Keratinocyte (primary cell): ENCODE results near the gene HPS1. TPM values are rescaled to one million over a fixed set of nuclear protein-coding genes. Genes with fewer than 3 reads are reported as not detected.

Experiments
- DNase-seq: peaks from one replicate; pipeline ENCODE4 v3.0.0-alpha.2; 2011; ENCODE audit warnings: low read depth, missing footprints, low spot score
- FAIRE-seq: peaks from 2 replicates; lab custom pipeline; 2011; peaks lifted over from hg19 to GRCh38; lab: Jason Lieb, UNC
- H2AFZ ChIP-seq: 2 replicates; pipeline ENCODE4 v1.6.0; 2012; ENCODE audit warnings: low read length, control low read depth, inconsistent platforms; ENCODE audit not compliant: control insufficient read depth
- H3K27ac ChIP-seq: 2 replicates; pipeline ENCODE4 v1.5.1; 2011; ENCODE audit warnings: low read length; ENCODE audit not compliant: control insufficient read depth, insufficient read depth
- H3K27me3 ChIP-seq: 3 replicates; pipeline ENCODE4 v1.6.0; 2011; ENCODE audit warnings: low read length; ENCODE audit not compliant: control insufficient read depth, insufficient read depth; ENCODE audit errors: extremely low read depth
- H3K36me3 ChIP-seq, 2 experiments: 2 replicates in 1 of 2; 3 replicates in 1 of 2; pipeline ENCODE4 v1.5.1; 2011; ENCODE audit warnings: low read length in 2 of 2, mild to moderate bottlenecking in 1 of 2; ENCODE audit not compliant: control insufficient read depth in 2 of 2, insufficient read depth in 2 of 2; ENCODE audit errors: extremely low read depth in 1 of 2
- H3K4me1 ChIP-seq: 3 replicates; pipeline ENCODE4 v1.5.1; 2011; ENCODE audit warnings: low read length; ENCODE audit not compliant: control insufficient read depth, insufficient read depth; ENCODE audit errors: extremely low read depth
- H3K4me2 ChIP-seq: 3 replicates; pipeline ENCODE4 v1.6.0; 2011; ENCODE audit warnings: low read depth, low read length; ENCODE audit not compliant: control insufficient read depth, insufficient read depth; ENCODE audit errors: extremely low read depth
- H3K4me3 ChIP-seq, 3 experiments: fragments of 200-600 bp in 1 of 3; sonication (generic) in 1 of 3; 2 replicates in 2 of 3; 3 replicates in 1 of 3; pipeline ENCODE4 v1.5.1; 2011 to 2016; ENCODE audit warnings: low read length in 3 of 3, mild to moderate bottlenecking in 3 of 3, control low read depth in 2 of 3, inconsistent platforms in 1 of 3, low read depth in 1 of 3, mixed read lengths in 1 of 3, mixed run types in 1 of 3, moderate library complexity in 1 of 3; ENCODE audit not compliant: control insufficient read depth in 2 of 3, insufficient read depth in 2 of 3; ENCODE audit errors: extremely low read depth in 1 of 3
- H3K79me2 ChIP-seq: 2 replicates; pipeline ENCODE4 v1.6.0; 2012; ENCODE audit warnings: low read length; ENCODE audit not compliant: control insufficient read depth, insufficient read depth
- H3K9ac ChIP-seq: 3 replicates; pipeline ENCODE4 v1.6.0; 2011; ENCODE audit warnings: low read length; ENCODE audit not compliant: control insufficient read depth, insufficient read depth; ENCODE audit errors: extremely low read depth
- H3K9me1 ChIP-seq: 3 replicates; pipeline ENCODE4 v1.6.0; 2011; ENCODE audit warnings: low read length; ENCODE audit not compliant: control insufficient read depth, insufficient read depth; ENCODE audit errors: extremely low read depth
- H3K9me3 ChIP-seq: 2 replicates; pipeline ENCODE4 v1.5.1; 2012; ENCODE audit warnings: low read depth, low read length; ENCODE audit not compliant: control insufficient read depth
- H4K20me1 ChIP-seq: 3 replicates; pipeline ENCODE4 v1.6.0; 2011; ENCODE audit warnings: low read length; ENCODE audit not compliant: control insufficient read depth, insufficient read depth; ENCODE audit errors: extremely low read depth
- CTCF ChIP-seq, 3 experiments: IDR thresholded peaks in 1 of 3; conservative IDR thresholded peaks in 1 of 3; optimal IDR thresholded peaks in 1 of 3; 2 replicates in 2 of 3; 3 replicates in 1 of 3; pipeline versions ENCODE3 to v1.5.1; 2011; ENCODE audit warnings: low read length in 3 of 3, mild to moderate bottlenecking in 3 of 3, moderate library complexity in 2 of 3, control low read depth in 1 of 3, inconsistent platforms in 1 of 3; ENCODE audit not compliant: insufficient read depth in 2 of 3; ENCODE audit errors: extremely low read depth in 1 of 3
- EZH2 ChIP-seq: IDR thresholded peaks from one replicate; pipeline ENCODE4 v1.6.1; 2012; ENCODE audit warnings: inconsistent platforms, mild to moderate bottlenecking, low read length, moderate library complexity
- dilution Hi-C: fragments of 300-500 bp; cut with MboI; formaldehyde crosslinking; loops from one replicate; pipeline ENCODE4 v1.7.0; 2020; ENCODE audit warnings: low sequenced_read_pairs; ENCODE audit not compliant: extremely low pct_ligation_motif_present
- polyA plus RNA-seq, 5 experiments: library from polyadenylated mRNA; depleted of rRNA in 3 of 5; stranded (reverse) in 3 of 5; stranded (forward) in 1 of 5; unstranded in 1 of 5; fragments of >200 nt; gene quantifications; 1 replicate in 1 of 5; 2 replicates in 3 of 5; 3 replicates in 1 of 5; pipeline versions ENCODE4 v1.2.1 to v1.2.3, GENCODE V29; 2011 to 2012; ENCODE audit warnings: missing spikeins in 2 of 5, low read depth in 1 of 5, low replicate concordance in 1 of 5

HPS1 gene
- polyA plus RNA-seq, 1 donor (not counting 4 experiments of a cell fraction or from before 2014, with no cell fraction given): 39.4 TPM

- Histone ChIP-seq H3K27ac (no peak overlapping the region), H4K20me1 (no peaks in the 10 kb centered on the region), H2AFZ (no peak overlapping the region), H3K4me3 (no peak overlapping the region), H3K9me1 (no peaks in the 10 kb centered on the region), H3K36me3 (no peaks in the 10 kb centered on the region), H3K79me2 (no peaks in the 10 kb centered on the region), H3K27me3 (peaks cover 4% of the 10 kb centered on the region), H3K4me2 (no peak overlapping the region), H3K9ac (no peak overlapping the region), H3K9me3 (no peaks in the 10 kb centered on the region), H3K4me1 (no peaks in the 10 kb centered on the region)
- dilution Hi-C loops: no loop called here
- no peak for DNase-seq
- TF ChIP-seq EZH2: no peak
- no peak for FAIRE-seq
Observed at GRCh38 chr10:98482096-98482495, 35.4 kb upstream of the HPS1 start.

GRCh38 chr10:98481404-98481945, 34.7 kb upstream of the HPS1 start:
- no peak for FAIRE-seq

More at GRCh38 chr10:98481404-98481945, 34.7 kb upstream of the HPS1 start:
- H3K27me3 ChIP-seq: peaks cover 4% of the 10 kb centered on the region
- no peak overlapping the region for H3K27ac ChIP-seq
- no peak overlapping the region for H2AFZ ChIP-seq
- no peaks in the 10 kb centered on the region for H3K79me2 ChIP-seq
- H3K4me1 ChIP-seq: no peaks in the 10 kb centered on the region
- H3K36me3 ChIP-seq: no peaks in the 10 kb centered on the region
- no peaks in the 10 kb centered on the region for H3K9me1 ChIP-seq
- no peaks in the 10 kb centered on the region for H3K9me3 ChIP-seq
- dilution Hi-C loops: no loop called here
- H3K4me3 ChIP-seq: no peak overlapping the region
- H3K9ac ChIP-seq: no peak overlapping the region
- H3K4me2 ChIP-seq: no peak overlapping the region
- TF ChIP-seq CTCF (optimal IDR thresholded peaks at IDR 0.05 in 1 of 3, IDR thresholded peaks at IDR 0.05 in 1 of 3, conservative IDR thresholded peaks at IDR 0.05 in 1 of 3; ENCODE audit: extremely low read depth in 1 of 3, insufficient read depth in 2 of 3, low read length in 3 of 3) (no peak), EZH2 (no peak)
- H4K20me1 ChIP-seq: no peaks in the 10 kb centered on the region
- DNase-seq: no peak
